ENCODE measurements around the gene NTN4.

- TF ChIP-seq, protein P1, sequence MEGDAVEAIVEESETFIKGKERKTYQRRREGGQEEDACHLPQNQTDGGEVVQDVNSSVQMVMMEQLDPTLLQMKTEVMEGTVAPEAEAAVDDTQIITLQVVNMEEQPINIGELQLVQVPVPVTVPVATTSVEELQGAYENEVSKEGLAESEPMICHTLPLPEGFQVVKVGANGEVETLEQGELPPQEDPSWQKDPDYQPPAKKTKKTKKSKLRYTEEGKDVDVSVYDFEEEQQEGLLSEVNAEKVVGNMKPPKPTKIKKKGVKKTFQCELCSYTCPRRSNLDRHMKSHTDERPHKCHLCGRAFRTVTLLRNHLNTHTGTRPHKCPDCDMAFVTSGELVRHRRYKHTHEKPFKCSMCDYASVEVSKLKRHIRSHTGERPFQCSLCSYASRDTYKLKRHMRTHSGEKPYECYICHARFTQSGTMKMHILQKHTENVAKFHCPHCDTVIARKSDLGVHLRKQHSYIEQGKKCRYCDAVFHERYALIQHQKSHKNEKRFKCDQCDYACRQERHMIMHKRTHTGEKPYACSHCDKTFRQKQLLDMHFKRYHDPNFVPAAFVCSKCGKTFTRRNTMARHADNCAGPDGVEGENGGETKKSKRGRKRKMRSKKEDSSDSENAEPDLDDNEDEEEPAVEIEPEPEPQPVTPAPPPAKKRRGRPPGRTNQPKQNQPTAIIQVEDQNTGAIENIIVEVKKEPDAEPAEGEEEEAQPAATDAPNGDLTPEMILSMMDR (conservative IDR thresholded peaks at IDR 0.05; ENCODE audit: low read depth, low read length): no peak
- TF ChIP-seq EZH2 (IDR thresholded peaks at IDR 0.05; ENCODE audit: borderline replicate concordance, low read depth, low read length, poor library complexity, severe bottlenecking): no peak
Observed at GRCh38 chr12:95624589-95624988, 166.0 kb downstream of the NTN4 start.
